GM21423 (cell line): ENCODE measurements around the gene CDX2.

Source experiments
- ATAC-seq: cut with Tn5 transposase; IDR thresholded peaks from one replicate; pipeline ENCODE4 v1.9.1; 2021; ENCODE audit warnings: mild to moderate bottlenecking, moderate library complexity; ENCODE audit not compliant: unreplicated experiment

CDX2 gene

DNA sequence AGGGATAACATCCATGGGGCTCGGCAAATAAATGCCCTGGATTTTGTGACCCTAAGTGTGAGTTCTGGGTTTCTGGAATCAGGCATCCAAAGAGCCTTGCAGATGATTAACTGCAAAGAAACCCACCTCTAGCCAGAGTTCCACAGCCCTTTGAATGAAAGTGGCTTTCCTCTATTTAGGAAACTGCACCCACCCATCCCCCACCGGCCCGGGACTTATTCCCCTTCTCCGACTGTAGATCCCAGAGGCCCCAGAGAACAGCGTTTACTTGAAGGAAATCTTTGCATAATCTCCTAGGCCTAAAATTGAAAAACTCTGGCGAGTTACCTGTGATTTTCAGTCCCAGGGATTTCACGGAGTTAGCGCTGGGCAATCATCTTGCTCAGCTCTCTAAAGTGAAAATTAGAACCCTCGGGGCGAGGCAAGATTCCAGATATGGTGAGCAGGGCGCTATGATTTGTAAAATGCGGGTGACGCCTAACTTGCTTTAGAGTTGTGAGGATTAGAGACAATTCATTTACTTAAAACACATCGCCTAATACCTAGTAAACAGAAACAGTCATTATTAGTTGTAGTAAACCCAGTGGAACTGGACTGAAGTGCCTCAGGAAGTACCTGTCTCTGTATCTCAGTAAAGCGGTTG is 10.0 kb upstream of the CDX2 start:
- no peak for ATAC-seq

DNA sequence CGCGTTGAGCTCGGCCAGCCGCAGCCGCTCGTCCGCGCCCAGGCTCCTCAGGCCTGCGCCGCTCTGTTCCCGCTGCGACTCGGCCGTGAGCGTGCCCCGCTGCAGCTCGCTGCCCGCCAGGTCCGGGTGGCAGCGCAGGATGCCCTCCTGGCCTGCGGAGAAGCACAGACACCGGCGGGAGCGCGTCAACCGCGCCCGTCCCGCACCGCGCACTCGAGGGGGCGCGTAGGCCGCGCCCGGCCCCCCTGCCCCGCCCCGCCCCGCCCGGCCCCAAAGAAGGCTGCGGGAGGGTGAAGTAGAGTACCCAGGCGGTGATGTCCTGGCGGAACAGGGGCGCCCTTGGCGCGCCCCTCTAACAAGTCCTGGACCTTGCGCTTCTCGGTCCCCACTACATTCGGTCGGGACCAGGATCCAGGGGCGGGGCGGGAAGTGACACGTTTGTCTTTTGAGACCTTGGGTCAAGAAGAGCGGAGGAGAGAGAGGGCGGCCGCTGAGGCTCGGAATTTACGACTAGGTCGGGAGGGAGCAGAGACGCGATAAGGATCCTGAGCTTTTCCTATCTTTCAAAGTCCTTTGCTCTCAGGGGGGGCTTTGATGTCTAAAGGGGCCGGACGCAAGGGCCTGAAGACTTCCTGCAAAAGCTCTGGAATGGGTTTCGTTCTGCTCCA is 9.3 kb upstream of the CDX2 start:
- ATAC-seq = no peak

- no peak for ATAC-seq
These were observed 8.6 kb upstream of the CDX2 start for GRCh38 chr13:27977476-27978300.

DNA sequence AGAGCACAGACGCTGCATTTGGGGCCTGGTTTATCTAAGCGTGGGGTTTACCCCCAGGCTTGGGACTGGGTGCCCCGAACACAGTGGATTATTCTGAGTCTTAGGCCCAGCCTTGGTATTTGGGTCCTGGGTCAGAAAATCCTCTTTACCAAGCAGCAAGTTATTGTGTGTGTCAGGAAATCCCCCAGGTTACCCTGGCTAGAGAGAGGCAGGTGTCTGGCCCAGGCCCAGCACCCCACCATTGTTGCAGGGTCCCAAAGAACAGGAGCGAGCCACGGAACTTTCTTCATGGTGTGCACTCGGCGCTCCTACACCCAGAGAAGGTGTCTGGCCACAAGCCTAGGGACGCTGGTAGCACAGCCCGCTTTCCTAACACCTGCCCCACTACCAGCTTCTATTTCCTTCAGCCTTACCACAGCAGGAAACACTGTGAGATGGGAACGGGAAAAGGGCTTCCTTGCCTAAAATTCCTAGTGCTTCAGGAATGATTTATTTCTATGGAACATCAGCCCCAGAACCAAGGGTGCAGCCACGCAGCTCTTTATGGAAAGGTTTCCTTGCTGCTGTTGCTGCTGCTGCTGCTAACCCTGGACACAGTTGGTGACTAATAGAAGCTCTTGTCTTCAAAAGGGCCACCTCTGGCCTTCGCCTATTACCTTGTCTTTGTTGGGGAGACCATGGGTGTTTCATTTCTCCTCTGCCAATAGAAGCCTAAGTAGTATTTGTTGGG is 7.4 kb upstream of the CDX2 start:
- ATAC-seq = no peak

- no peak for ATAC-seq
These were observed 6.6 kb upstream of the CDX2 start for GRCh38 chr13:27975564-27976361.

DNA sequence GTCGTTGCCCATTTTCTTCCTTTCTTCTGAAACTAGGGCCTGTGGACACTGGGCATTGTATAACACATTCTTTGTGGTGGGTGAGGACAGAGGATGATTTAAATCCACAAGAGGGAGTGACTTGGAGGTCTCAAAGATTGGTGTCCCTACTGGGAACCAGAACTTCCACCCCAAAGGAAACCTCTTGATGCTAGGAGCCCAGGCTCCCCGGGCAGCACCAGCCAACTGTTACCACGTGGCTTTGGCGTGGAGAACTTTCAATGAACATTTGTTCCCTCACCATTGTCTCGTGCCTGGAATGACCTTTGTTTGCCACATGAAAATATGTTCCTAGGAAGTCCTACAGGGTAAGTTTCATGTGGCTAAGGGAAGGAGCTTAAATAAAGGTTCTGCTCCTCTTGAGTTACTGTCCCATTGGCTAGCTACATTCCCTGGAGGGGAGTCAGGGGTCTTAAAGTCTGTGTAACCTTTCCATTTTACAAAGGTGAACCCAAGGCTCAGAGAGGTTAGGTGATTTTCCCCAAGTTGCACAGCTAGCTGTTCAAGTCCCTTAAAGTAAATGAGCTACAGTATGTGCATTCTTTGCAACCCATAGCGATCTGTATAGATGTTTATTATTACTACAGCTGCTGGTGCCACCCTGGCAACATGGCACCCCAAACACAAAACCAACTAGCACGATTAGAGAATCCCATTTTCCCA is 5.0 kb upstream of the CDX2 start:
- no peak for ATAC-seq

DNA sequence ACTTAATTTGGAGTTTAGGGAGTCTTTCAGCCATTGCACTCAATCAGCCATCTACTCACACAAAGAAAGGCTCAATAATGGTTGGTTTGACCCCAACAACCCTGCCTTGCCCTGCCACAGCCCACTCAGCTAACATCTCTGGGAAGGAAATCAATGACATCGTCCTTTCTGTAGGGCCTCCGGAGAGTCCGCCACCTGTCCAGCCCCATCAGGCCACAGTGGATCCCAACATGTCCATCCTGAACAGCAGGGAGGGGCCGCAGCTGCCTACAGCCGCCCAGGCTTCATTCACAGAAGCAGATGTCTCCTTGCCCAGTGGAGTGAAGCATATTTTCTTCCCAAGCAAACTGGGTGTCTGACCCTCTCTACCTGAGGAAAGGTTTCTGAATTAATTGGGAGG is 4.2 kb upstream of the CDX2 start:
- ATAC-seq = no peak

GRCh38 chr13:27972478-27972820 is 3.3 kb upstream of the CDX2 start:
- no peak for ATAC-seq

GRCh38 chr13:27971776-27972477 is 2.8 kb upstream of the CDX2 start:
- ATAC-seq = no peak

GRCh38 chr13:27971236-27971645 is 2.1 kb upstream of the CDX2 start:
- no peak for ATAC-seq

DNA sequence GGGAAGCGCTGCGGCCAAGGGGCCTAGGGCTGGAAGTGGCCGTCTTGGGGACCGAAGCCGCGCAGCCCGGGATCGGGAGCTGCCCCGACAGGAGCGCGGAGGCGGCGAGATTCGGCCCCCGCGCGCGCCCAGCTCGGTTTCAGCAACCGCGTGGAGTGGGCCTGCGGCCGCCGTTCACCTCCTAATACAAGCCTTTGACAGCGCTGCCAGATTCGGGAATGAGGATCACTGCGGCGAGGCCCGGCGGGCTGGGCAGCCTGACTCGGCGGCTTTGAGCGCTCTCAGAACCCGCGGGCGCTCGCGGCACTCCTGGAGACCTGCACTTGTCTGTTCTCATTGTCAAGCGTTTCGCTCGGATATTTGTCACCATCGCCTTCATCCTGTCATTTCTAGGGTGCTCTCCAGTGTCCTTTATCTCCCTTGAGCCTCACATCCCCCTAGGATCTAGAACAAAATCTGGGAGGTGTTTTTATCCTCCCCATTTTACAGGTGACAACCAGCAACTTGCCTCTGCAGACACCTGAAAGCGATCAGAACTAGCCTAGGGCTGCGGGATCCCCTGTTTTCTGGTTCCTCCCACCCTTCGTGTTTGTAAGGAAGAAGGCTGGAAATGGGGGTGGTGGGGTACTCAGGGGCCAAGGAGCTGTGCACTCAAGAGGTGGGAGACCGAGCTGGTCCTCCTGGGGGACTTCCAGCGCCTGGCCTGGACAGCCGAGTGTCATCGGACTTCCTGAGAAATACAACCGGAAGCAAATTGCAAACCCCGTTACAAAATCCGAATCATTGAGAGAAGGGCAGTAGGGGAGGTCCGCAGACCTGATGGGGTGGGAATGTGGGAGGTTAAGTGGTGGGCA is 1.5 kb upstream of the CDX2 start:
- ATAC-seq = no peak

GRCh38 chr13:27969866-27970229 is 733 bp upstream of the CDX2 start:
- ATAC-seq = no peak

- ATAC-seq = no peak
These were observed 616 bp downstream of the CDX2 start for GRCh38 chr13:27968316-27969081.

DNA sequence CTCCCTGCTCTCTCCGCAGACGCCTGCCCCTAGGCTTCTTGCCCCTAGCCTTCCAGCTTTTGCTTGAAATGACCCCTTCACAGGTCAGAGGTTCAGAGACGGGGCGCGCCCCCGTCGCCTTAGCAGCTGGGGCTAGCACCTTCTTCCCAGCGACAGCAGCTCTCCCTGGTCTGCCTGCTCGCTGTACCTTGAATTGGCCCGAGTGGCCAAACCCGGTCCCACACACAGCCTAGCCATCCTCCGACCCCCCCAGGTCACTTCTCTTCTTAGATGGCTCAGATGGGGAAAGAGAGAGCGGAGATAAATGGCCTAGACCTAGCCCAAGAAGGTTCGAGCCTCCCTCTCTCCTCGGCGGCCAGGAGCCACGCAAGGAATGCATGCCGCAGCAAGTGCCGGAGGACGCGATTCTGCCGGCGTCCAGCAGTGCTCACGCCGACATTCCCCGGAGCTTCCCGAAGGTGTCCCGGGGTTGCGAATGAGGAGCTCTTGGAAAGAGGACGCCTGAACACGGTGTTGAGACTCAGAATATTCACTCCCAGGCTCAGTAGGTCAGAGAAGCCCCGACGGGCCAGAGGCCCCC is 1.3 kb downstream of the CDX2 start:
- ATAC-seq = no peak

DNA sequence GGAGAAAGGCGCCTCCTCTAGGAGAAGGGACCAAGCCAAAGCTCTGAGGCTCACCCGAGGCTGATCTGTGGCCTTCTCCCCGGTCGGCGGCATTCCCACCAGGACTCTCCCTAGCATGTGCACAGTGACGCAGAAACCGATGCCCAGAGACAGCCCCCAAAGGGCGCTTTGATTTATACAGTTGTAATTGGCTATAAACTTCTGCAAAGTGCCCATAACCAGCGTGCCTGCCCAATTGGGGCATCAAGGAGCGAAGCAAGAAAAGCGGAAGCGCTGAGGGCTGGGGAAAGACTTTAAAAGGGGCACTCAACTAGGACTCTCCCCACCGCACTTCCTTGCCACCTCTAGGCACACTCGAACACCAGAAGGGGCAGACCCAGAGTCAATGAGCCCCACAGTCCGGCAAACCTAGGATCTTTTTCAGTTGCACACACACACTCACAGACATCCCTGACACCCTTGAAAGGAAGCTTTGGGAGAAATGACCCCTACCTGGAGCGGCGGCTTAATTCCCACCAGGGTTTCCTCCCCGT is 1.8 kb downstream of the CDX2 start:
- ATAC-seq = no peak

GRCh38 chr13:27966641-27967202 is 2.4 kb downstream of the CDX2 start:
- ATAC-seq = no peak
